SK-N-MC (cell line): ENCODE data around the gene DCAF4.

Experiments
- EZH2 ChIP-seq: fragments of 200-600 bp; sonication (generic); IDR thresholded peaks from one replicate; pipeline ENCODE4 v1.6.1; 2017; ENCODE audit warnings: antibody characterized with exemption
- POLR2AphosphoS5 ChIP-seq: IDR thresholded peaks from 2 replicates; pipeline ENCODE4 v1.6.1; 2012; ENCODE audit warnings: mild to moderate bottlenecking, low read depth, low read length, borderline replicate concordance

GRCh38 chr14:72970058-72970630, 43.9 kb downstream of the DCAF4 start:
- TF ChIP-seq EZH2 (no peak), POLR2AphosphoS5 (no peak)
